Uterus (tissue), 4 donors: Measurements from ENCODE around the gene CRISPLD2. TPM values are rescaled to one million over a fixed set of nuclear protein-coding genes. Genes with fewer than 3 reads are reported as not detected.

ENCODE experiments used
- DNase-seq, 2 donors: peaks; one replicate each; pipeline ENCODE4 v3.0.0-alpha.2; 2019 to 2020
- H3K27ac ChIP-seq, 2 donors: fragments of 200-600 bp; sonication (generic); 1 replicate in 1 of 2; 2 replicates in 1 of 2; pipeline ENCODE4 v1.5.1; 2016 to 2018
- H3K27me3 ChIP-seq, 2 donors: fragments of 200-600 bp; sonication (generic); one replicate each; pipeline ENCODE4 v1.5.1; 2018 to 2019; ENCODE audit warnings: control low read depth in 1 of 2
- H3K36me3 ChIP-seq, 2 donors: fragments of 200-600 bp; sonication (generic); one replicate each; pipeline ENCODE4 v1.5.1; 2019; ENCODE audit warnings: control low read depth in 1 of 2
- H3K4me1 ChIP-seq, 2 donors: fragments of 200-600 bp; sonication (generic); one replicate each; pipeline ENCODE4 v1.5.1; 2018 to 2019; ENCODE audit warnings: control low read depth in 1 of 2
- H3K4me3 ChIP-seq, 2 donors: fragments of 200-600 bp; sonication (generic); 1 replicate in 1 of 2; 2 replicates in 1 of 2; pipeline ENCODE4 v1.5.1; 2018 to 2019; ENCODE audit warnings: mild to moderate bottlenecking in 1 of 2
- H3K9me3 ChIP-seq, 2 donors: fragments of 200-600 bp; sonication (generic); one replicate each; pipeline ENCODE4 v1.5.1; 2019; ENCODE audit warnings: control low read depth in 1 of 2
- POLR2A ChIP-seq, 2 donors: fragments of 450-650 bp; IDR thresholded peaks; one replicate each; pipeline ENCODE4 v1.6.1; 2016; ENCODE audit warnings: antibody characterized with exemption in 2 of 2, mild to moderate bottlenecking in 1 of 2, moderate library complexity in 1 of 2
- intact Hi-C: fragments of 100-400 bp; cut with DNase I; formaldehyde crosslinking; loops from one replicate; pipeline ENCODE4 v1.15.1; 2023; ENCODE audit warnings: low total_unique reads
- total RNA-seq, 4 donors: library from RNA; depleted of rRNA in 3 of 4; stranded (reverse); fragments of >200 nt in 3 of 4; gene quantifications; one replicate each; pipeline versions ENCODE4 v1.1.0 to v1.2.4, GENCODE V29; 2014 to 2023
- TF ChIP-seq, protein P1 (sequence below), 4 experiments: fragments of 200-600 bp in 2 of 4; fragments of 450-650 bp in 2 of 4; sonication (generic) in 2 of 4; IDR thresholded peaks; one replicate each; pipeline ENCODE4 v1.5.1; 2016 to 2019; ENCODE audit warnings: antibody characterized with exemption in 4 of 4, mild to moderate bottlenecking in 2 of 4, moderate library complexity in 1 of 4
- donor health status: DM: yes; HTN: yes; CAD: no.

Gene CRISPLD2
- total RNA-seq, 4 donors from 2014 or later: 108 to 441 (median 190) TPM

DNA sequence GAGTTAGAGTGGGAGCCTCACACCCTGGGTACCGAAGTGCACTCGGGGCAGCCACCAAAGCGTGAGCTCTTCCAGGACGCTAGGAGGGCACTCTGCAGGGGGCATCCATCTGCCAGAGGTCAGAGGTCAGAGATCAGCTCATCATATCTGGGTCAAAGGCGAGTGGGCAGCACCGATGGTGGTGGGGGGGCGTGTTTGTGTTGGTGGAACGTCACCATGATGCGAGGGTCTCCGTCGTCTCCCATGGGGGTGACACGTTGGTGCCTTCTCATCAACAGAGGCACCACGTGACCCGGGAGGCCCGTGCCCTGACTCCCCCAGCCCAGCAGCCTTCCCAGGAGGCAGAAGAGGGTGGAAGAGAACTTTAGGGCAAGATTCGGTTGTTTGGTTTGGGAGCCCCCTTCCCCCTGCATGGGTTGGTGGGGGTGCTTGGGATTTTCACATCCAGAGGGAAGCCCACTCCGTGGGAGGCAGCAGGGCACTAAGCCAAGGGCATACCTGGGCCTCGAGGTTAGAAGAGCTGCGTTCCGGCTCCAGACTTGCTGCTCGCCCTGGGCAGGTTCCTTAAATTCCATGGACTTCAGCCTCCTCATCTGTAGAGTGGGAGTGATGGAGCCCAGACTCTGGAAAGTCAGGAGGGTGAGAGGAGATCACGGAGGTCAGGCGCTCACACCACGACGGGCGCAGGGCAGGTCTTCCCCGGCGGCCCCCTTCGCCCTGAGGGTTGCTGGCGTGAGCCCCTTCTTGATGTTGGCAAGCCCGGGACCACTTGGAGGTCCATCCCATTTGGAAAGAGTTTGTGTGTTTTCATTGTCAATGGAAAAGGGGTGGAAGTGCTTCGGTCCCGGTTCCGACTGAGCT lies 14.0 kb downstream of the CRISPLD2 start:
- peak in 1 of 2 donors; percentile 49 for DNase-seq
- Histone ChIP-seq H3K4me3 (peak overlapping the region in 1 of 2 donors; percentile 11), H3K36me3 (no peaks in the 10 kb centered on the region), H3K27ac (peak overlapping the region; percentile 94 to 99), H3K9me3 (no peaks in the 10 kb centered on the region), H3K4me1 (peaks cover 27 to 50% of the 10 kb centered on the region in 2 donors), H3K27me3 (no peaks in the 10 kb centered on the region)
- intact Hi-C loops: no loop called here
- TF ChIP-seq, protein P1, sequence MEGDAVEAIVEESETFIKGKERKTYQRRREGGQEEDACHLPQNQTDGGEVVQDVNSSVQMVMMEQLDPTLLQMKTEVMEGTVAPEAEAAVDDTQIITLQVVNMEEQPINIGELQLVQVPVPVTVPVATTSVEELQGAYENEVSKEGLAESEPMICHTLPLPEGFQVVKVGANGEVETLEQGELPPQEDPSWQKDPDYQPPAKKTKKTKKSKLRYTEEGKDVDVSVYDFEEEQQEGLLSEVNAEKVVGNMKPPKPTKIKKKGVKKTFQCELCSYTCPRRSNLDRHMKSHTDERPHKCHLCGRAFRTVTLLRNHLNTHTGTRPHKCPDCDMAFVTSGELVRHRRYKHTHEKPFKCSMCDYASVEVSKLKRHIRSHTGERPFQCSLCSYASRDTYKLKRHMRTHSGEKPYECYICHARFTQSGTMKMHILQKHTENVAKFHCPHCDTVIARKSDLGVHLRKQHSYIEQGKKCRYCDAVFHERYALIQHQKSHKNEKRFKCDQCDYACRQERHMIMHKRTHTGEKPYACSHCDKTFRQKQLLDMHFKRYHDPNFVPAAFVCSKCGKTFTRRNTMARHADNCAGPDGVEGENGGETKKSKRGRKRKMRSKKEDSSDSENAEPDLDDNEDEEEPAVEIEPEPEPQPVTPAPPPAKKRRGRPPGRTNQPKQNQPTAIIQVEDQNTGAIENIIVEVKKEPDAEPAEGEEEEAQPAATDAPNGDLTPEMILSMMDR (IDR thresholded peaks at IDR 0.05): no peak
- no peak for TF ChIP-seq POLR2A (IDR thresholded peaks at IDR 0.05)

DNA sequence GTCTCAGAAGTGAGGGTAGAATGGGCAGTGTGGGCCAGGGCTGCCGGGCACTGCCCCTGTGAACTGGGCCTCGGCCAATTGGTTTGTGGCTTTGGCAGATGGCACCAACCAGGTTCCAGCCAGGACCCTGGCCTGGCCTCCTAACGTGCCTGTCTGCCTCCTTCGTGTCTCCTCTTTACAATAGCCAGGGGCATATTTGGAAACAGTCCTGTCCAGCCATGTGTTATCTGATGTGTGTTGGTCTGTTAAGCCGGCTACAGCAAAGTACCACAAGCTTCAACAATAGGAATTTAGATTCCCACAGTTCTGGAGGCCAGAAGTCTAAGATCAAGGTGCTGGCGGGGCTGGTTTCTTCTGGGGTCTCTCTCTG lies 14.6 kb downstream of the CRISPLD2 start:
- peak overlapping the region; percentile 94 to 99 for H3K27ac ChIP-seq
- H3K9me3 ChIP-seq: no peaks in the 10 kb centered on the region
- TF ChIP-seq, protein P1 (IDR thresholded peaks at IDR 0.05): no peak
- no peak for TF ChIP-seq POLR2A (IDR thresholded peaks at IDR 0.05)
- DNase-seq: no peak
- intact Hi-C loops: no loop called here
- no peak overlapping the region for H3K4me3 ChIP-seq
- peaks cover 21 to 48% of the 10 kb centered on the region in 2 donors for H3K4me1 ChIP-seq
- H3K27me3 ChIP-seq: no peaks in the 10 kb centered on the region
- H3K36me3 ChIP-seq: no peaks in the 10 kb centered on the region

DNA sequence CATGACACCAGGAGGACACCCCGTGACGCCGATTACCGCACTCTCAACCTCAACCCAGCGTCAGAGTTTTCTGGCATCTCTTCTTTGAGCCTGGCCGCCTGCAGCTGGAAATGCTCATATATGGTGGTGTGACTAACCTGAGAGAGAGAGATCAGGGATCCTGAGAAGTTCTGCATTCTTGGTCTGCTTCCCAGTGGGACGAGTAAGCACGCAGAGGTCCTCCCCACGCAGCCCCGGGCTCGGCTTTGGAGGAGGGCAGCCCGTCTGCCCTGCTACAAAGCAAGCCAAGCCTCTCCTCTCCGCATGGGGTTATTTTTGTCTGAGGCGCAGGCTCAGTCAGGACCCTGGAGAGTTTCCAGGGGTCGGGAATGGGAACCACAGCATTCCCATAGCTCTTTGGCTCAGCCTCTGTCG lies 16.5 kb downstream of the CRISPLD2 start:
- no peaks in the 10 kb centered on the region for H3K9me3 ChIP-seq
- H3K27ac ChIP-seq: peak overlapping the region; percentile 94 to 99
- H3K36me3 ChIP-seq: no peaks in the 10 kb centered on the region
- H3K4me1 ChIP-seq: peaks cover 20 to 33% of the 10 kb centered on the region in 2 donors
- H3K4me3 ChIP-seq: no peak overlapping the region
- TF ChIP-seq, protein P1 (IDR thresholded peaks at IDR 0.05): no peak
- TF ChIP-seq POLR2A (IDR thresholded peaks at IDR 0.05): peak; percentile 35 to 37
- DNase-seq: peak; percentile 92 to 98
- intact Hi-C loops: no loop called here
- H3K27me3 ChIP-seq: no peaks in the 10 kb centered on the region

DNA sequence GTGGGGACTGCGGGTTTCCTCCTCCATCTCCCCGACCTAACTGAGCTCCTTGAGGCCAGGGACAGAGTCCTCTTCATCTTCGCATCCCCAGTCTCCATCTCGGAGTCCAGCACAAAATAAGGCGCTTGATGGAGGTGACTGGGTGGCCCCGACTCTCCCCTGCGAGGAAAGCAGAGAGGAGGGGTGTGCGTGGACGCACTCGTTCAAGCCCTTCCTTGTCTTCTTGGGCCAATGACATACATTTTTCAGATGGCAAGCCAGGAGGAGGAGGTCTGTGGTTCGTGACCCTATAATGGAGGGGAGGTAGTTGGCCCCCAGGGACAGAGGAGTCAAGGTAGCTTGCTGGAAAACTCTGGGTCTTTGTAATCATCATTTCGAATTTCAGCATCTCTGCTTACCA lies 17.2 kb downstream of the CRISPLD2 start:
- no peak for DNase-seq
- peaks cover 20 to 31% of the 10 kb centered on the region in 2 donors for H3K4me1 ChIP-seq
- no peak overlapping the region for H3K4me3 ChIP-seq
- intact Hi-C loops: no loop called here
- no peaks in the 10 kb centered on the region for H3K9me3 ChIP-seq
- TF ChIP-seq, protein P1 (IDR thresholded peaks at IDR 0.05): no peak
- TF ChIP-seq POLR2A (IDR thresholded peaks at IDR 0.05): no peak
- H3K27me3 ChIP-seq: no peaks in the 10 kb centered on the region
- no peaks in the 10 kb centered on the region for H3K36me3 ChIP-seq
- peak overlapping the region; percentile 94 to 99 for H3K27ac ChIP-seq

DNA sequence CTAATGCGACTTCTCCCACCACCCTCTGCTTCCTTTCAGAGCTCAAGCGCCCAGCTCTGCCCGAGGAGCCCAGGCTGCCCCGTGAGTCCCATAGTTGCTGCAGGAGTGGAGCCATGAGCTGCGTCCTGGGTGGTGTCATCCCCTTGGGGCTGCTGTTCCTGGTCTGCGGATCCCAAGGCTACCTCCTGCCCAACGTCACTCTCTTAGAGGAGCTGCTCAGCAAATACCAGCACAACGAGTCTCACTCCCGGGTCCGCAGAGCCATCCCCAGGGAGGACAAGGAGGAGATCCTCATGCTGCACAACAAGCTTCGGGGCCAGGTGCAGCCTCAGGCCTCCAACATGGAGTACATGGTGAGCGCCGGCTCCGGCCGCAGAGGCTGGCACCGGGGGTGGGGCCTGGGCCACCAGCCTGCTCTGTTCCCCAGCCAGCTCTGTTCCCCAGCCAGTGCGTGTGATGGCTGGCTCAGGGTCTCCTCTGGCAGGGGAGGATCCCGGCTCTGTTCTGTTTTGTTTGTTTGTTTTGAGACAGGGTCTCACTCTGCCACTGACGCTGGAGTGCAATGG lies 18.7 kb downstream of the CRISPLD2 start:
- intact Hi-C loops: no loop called here
- no peaks in the 10 kb centered on the region for H3K27me3 ChIP-seq
- no peaks in the 10 kb centered on the region for H3K9me3 ChIP-seq
- TF ChIP-seq, protein P1 (IDR thresholded peaks at IDR 0.05): no peak
- TF ChIP-seq POLR2A (IDR thresholded peaks at IDR 0.05): no peak
- H3K4me3 ChIP-seq: no peak overlapping the region
- peaks cover 14 to 22% of the 10 kb centered on the region in 2 donors for H3K4me1 ChIP-seq
- no peak for DNase-seq
- H3K36me3 ChIP-seq: no peaks in the 10 kb centered on the region
- peak overlapping the region; percentile 94 to 99 for H3K27ac ChIP-seq
